T47D (cell line): ENCODE data around the gene TMEM243.

Experiments
- DNase-seq, 2 experiments: peaks; one replicate each; pipeline versions ENCODE4 v3.0.0 to v3.0.0-alpha.2; 2011 to 2012; ENCODE audit warnings: low read depth in 1 of 2, low spot score in 1 of 2
- JUND ChIP-seq: IDR thresholded peaks from 2 replicates; pipeline ENCODE4 v1.6.1; 2012; ENCODE audit warnings: low read depth
- in situ Hi-C: cut with HindIII; loops from 2 replicates; pipeline ENCODE4 v1.10.0; 2016; ENCODE audit warnings: low sequenced_read_pairs, low pct_unique_long_range_greater_than_20kb

The TMEM243 gene

DNA sequence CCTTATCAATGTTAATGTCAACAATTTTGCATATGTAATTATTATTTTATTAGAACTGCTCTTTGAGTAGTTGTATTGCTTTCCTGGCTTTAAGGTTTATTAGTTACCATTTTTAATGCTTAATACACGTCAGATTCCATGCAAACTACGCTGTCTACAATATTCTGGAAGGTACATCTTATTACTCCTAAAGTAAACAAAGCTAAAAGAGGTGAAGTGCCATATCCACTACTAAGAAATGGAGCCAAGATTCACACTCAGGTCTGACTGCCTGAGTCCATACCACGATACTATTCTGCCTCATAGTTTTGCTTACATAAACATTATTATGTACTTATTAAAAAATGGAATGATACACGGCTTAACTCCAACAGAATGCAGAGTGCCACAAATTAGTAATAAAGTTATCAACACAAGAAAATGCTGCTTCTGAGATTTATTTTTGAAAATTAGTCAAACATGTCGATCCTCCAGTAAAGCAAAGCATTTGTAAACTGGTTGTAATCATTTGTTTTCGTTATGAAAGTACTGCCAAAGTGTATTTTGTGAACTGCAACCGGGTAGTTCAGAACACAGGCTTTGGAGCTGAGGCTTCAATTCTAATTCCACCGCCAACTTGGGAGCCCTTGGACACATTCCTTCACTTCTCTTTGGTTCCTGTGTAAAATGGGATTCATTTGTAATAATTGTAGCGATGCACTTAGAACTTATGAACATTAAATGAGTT is 68.4 kb downstream of the TMEM243 start:
- TF ChIP-seq JUND: no peak
- in situ Hi-C loops: no loop called here
- DNase-seq: peak in 1 of 2 experiments; percentile 6

DNA sequence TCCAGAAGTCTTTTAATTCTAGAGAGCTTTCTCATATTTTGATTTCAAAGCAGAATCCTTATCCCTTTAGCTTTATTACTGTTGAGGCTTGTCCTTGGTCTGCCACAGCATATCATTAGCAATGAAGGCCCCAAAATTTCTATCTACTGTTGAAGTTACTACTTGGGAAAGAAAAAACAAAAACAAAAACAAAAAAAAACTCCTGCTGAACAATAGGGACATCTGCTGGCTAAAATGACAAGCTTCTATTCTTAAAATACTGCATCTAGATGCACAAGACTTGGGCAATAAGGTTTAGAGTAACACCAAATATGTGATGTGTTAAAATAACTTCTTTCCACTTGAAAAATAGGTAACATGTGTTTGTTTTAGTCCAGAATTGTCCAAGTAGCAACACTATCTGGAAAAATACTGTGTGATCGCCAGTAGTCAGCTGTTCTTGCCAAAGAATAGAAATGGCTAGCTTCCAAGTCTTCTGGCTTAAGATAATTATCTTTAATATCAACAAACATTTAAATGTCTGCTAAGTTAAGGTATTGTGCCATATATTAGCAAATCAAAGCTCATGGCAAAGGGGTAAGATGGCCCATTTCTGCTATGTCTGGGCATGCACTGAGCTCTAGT is 71.1 kb downstream of the TMEM243 start:
- in situ Hi-C loops: no loop called here

DNA sequence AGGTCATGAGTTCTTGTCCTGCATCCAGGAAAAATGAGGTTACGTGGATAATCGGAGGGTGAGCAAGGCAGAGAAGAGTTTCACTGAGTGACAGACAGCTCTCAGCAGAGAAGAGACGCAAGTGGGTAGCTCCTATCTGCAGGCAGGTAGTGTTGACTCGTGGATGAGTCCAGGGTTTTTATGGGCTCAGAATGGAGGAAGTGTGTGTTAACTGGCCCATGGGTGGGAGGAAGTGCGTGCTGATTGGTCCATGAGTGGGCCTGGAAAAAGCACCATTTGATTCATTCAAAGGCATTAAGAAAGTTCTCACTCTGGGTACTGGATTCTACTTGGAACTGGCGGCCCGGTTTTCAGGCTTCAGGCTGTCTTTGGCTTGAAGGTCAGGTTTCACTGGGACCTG is 72.0 kb downstream of the TMEM243 start:
- no peak for DNase-seq
- in situ Hi-C loops: no loop called here
- TF ChIP-seq JUND: no peak

More for the DNA sequence above, 71.1 kb downstream of the TMEM243 start:
- TF ChIP-seq JUND: no peak
- DNase-seq: peak; percentile 50 to 65

- in situ Hi-C loops: no loop called here
- no peak for TF ChIP-seq JUND
- no peak for DNase-seq
These were observed 72.7 kb downstream of the TMEM243 start for GRCh38 chr7:87146740-87147386.
